H1 (cell line): ENCODE measurements around the gene BAD. TPM values are rescaled to one million over a fixed set of nuclear protein-coding genes. Genes with fewer than 3 reads are reported as not detected.

Source experiments
- CTCF ChIA-PET: fragments of 300-600 bp; sonication (Branson Sonifier 250); formaldehyde crosslinking; loops from one replicate; lab custom pipeline; 2021; ENCODE audit not compliant: partially characterized antibody; lab: Charles Lee
- POLR2A ChIA-PET: fragments of 300-600 bp; sonication (Branson Sonifier 250); formaldehyde crosslinking; loops from one replicate; lab custom pipeline; 2021; ENCODE audit warnings: inconsistent platforms; ENCODE audit not compliant: partially characterized antibody; lab: Charles Lee
- DNase-seq, 2 experiments: peaks; one replicate each; pipeline versions ENCODE4 v3.0.0 to v3.0.0-alpha.2; 2010 to 2022; ENCODE audit warnings: low spot score in 2 of 2, low read depth in 1 of 2, mixed read lengths in 1 of 2
- FAIRE-seq: peaks from 2 replicates; lab custom pipeline; 2011; peaks lifted over from hg19 to GRCh38; lab: Jason Lieb, UNC
- H2AFZ ChIP-seq: 2 replicates; pipeline ENCODE4 v1.8.1; 2012; ENCODE audit warnings: low read length, inconsistent platforms
- H2AK5ac ChIP-seq: 2 replicates; pipeline ENCODE4 v1.6.1; 2013; ENCODE audit warnings: low read depth, low read length
- H2BK120ac ChIP-seq: replicated peaks from 2 replicates; pipeline ENCODE3; 2013; ENCODE audit warnings: low read depth, low read length, inconsistent platforms
- H2BK12ac ChIP-seq: 2 replicates; pipeline ENCODE4 v1.6.1; 2013; ENCODE audit warnings: low read depth, low read length
- H2BK15ac ChIP-seq: 2 replicates; pipeline ENCODE4 v1.6.1; 2013; ENCODE audit warnings: low read length
- H2BK20ac ChIP-seq: 2 replicates; pipeline ENCODE4 v1.6.1; 2013; ENCODE audit warnings: low read length
- H2BK5ac ChIP-seq: 2 replicates; pipeline ENCODE4 v1.6.1; 2013; ENCODE audit warnings: low read depth, low read length
- H3K14ac ChIP-seq: 2 replicates; pipeline ENCODE4 v1.6.1; 2013; ENCODE audit warnings: inconsistent platforms; ENCODE audit not compliant: insufficient read length
- H3K18ac ChIP-seq: 2 replicates; pipeline ENCODE4 v1.6.1; 2013; ENCODE audit warnings: low read length; ENCODE audit errors: extremely low read depth
- H3K23ac ChIP-seq: 2 replicates; pipeline ENCODE4 v1.6.1; 2013; ENCODE audit warnings: inconsistent platforms; ENCODE audit not compliant: insufficient read length
- H3K23me2 ChIP-seq: 2 replicates; pipeline ENCODE4 v1.6.1; 2013; ENCODE audit warnings: low read depth, low read length
- H3K27ac ChIP-seq: 2 replicates; pipeline ENCODE4 v1.6.1; 2011; ENCODE audit warnings: low read depth, low read length, inconsistent platforms
- H3K27me3 ChIP-seq, 4 experiments: replicated peaks in 1 of 4; 1 replicate in 1 of 4; 2 replicates in 3 of 4; pipeline versions ENCODE4 v1.6.1 to v1.8.1; 2011 to 2013; ENCODE audit warnings: low read length in 3 of 4, mild to moderate bottlenecking in 3 of 4, inconsistent platforms in 2 of 4, mixed read lengths in 2 of 4, moderate library complexity in 1 of 4; ENCODE audit not compliant: control insufficient read depth in 3 of 4, insufficient read depth in 3 of 4; ENCODE audit errors: extremely low read depth in 1 of 4
- H3K36me3 ChIP-seq, 4 experiments: 2 replicates each; pipeline versions ENCODE4 v1.6.1 to v1.8.1; 2011 to 2013; ENCODE audit warnings: mild to moderate bottlenecking in 4 of 4, low read length in 3 of 4, moderate library complexity in 2 of 4, control low read depth in 1 of 4, inconsistent platforms in 1 of 4; ENCODE audit not compliant: insufficient read depth in 4 of 4, control insufficient read depth in 2 of 4
- H3K4ac ChIP-seq: replicated peaks from 2 replicates; pipeline ENCODE3; 2013; ENCODE audit warnings: low read length, low read depth, mixed read lengths, inconsistent platforms; ENCODE audit not compliant: insufficient read length
- H3K4me1 ChIP-seq, 4 experiments: replicated peaks in 1 of 4; 1 replicate in 1 of 4; 2 replicates in 3 of 4; pipeline versions ENCODE4 v1.6.1 to v1.8.1; 2011 to 2013; ENCODE audit warnings: low read length in 3 of 4, inconsistent platforms in 2 of 4, mixed read lengths in 1 of 4; ENCODE audit not compliant: insufficient read depth in 4 of 4, control insufficient read depth in 3 of 4
- H3K4me2 ChIP-seq, 2 experiments: 2 replicates each; pipeline versions ENCODE4 v1.6.1 to v1.8.1; 2011 to 2013; ENCODE audit warnings: low read depth in 2 of 2, low read length in 2 of 2, control low read depth in 1 of 2, inconsistent platforms in 1 of 2, mild to moderate bottlenecking in 1 of 2; ENCODE audit not compliant: insufficient read depth in 1 of 2
- H3K4me3 ChIP-seq, 4 experiments: fragments of 200-600, 300-600 bp in 1 of 4; sonication (generic), shearing (Covaris generic), sonication (Bioruptor Twin) in 1 of 4; 2 replicates each; pipeline versions ENCODE4 v1.5.1 to v1.8.1; 2011 to 2016; ENCODE audit warnings: low read length in 4 of 4, low read depth in 3 of 4, control low read depth in 2 of 4, inconsistent platforms in 2 of 4, mild to moderate bottlenecking in 2 of 4, mixed read lengths in 1 of 4, moderate library complexity in 1 of 4; ENCODE audit not compliant: insufficient read depth in 2 of 4; ENCODE audit errors: extremely low read depth in 1 of 4
- H3K56ac ChIP-seq: replicated peaks from 2 replicates; pipeline ENCODE3; 2013; ENCODE audit warnings: low read depth, mild to moderate bottlenecking, mixed read lengths, low read length, inconsistent platforms; ENCODE audit not compliant: insufficient read length
- H3K79me1 ChIP-seq: 2 replicates; pipeline ENCODE4 v1.6.1; 2013; ENCODE audit warnings: low read depth, low read length, control low read depth
- H3K79me2 ChIP-seq, 2 experiments: 2 replicates each; pipeline versions ENCODE4 v1.6.1 to v1.8.1; 2012 to 2013; ENCODE audit warnings: low read length in 2 of 2, mild to moderate bottlenecking in 2 of 2, inconsistent platforms in 1 of 2; ENCODE audit not compliant: insufficient read depth in 2 of 2, control insufficient read depth in 1 of 2
- H3K9ac ChIP-seq, 4 experiments: replicated peaks in 1 of 4; 1 replicate in 1 of 4; 2 replicates in 3 of 4; pipeline versions ENCODE4 v1.6.1 to v1.8.1; 2011 to 2013; ENCODE audit warnings: low read depth in 3 of 4, low read length in 3 of 4, control low read depth in 2 of 4, mild to moderate bottlenecking in 2 of 4, moderate library complexity in 2 of 4, inconsistent platforms in 1 of 4; ENCODE audit errors: extremely low read depth in 1 of 4
- H3K9me3 ChIP-seq, 2 experiments: 2 replicates each; pipeline versions ENCODE4 v1.6.1 to v1.8.1; 2012 to 2013; ENCODE audit warnings: mild to moderate bottlenecking in 2 of 2, moderate library complexity in 2 of 2, control low read depth in 1 of 2, inconsistent platforms in 1 of 2, low read depth in 1 of 2, low read length in 1 of 2, mixed read lengths in 1 of 2; ENCODE audit not compliant: insufficient read depth in 2 of 2
- H4K20me1 ChIP-seq, 2 experiments: replicated peaks in 1 of 2; 2 replicates each; pipeline versions ENCODE3 to v1.8.1; 2011 to 2013; ENCODE audit warnings: inconsistent platforms in 2 of 2, low read length in 2 of 2, mild to moderate bottlenecking in 1 of 2; ENCODE audit not compliant: insufficient read depth in 2 of 2, control insufficient read depth in 1 of 2
- H4K5ac ChIP-seq: 2 replicates; pipeline ENCODE4 v1.6.1; 2013; ENCODE audit warnings: low read length, low read depth, mixed read lengths, inconsistent platforms; ENCODE audit not compliant: insufficient read length
- H4K8ac ChIP-seq: 2 replicates; pipeline ENCODE4 v1.8.0; 2013; ENCODE audit warnings: mild to moderate bottlenecking, moderate library complexity, low read length, inconsistent platforms; ENCODE audit not compliant: insufficient read depth; ENCODE audit errors: extremely low read depth
- H4K91ac ChIP-seq: replicated peaks from 2 replicates; pipeline ENCODE3; 2013; ENCODE audit warnings: low read length, mixed read lengths, inconsistent platforms; ENCODE audit not compliant: insufficient read length
- ATF2 ChIP-seq: IDR thresholded peaks from 2 replicates; pipeline ENCODE4 v1.6.1; 2012; ENCODE audit warnings: low read length, inconsistent platforms
- CHD2 ChIP-seq: IDR thresholded peaks from 2 replicates; pipeline ENCODE4 v1.6.1; 2012; ENCODE audit warnings: low read length, improper control_type of control experiment
- CREB1 ChIP-seq: IDR thresholded peaks from 2 replicates; pipeline ENCODE4 v1.6.1; 2012; ENCODE audit warnings: inconsistent platforms
- MAFK ChIP-seq: IDR thresholded peaks from 2 replicates; pipeline ENCODE4 v1.6.1; 2012; ENCODE audit warnings: low read depth, mild to moderate bottlenecking, improper control_type of control experiment, low read length
- NRF1 ChIP-seq: IDR thresholded peaks from 2 replicates; pipeline ENCODE4 v1.6.1; 2011; ENCODE audit warnings: mild to moderate bottlenecking, low read depth, low read length, improper control_type of control experiment
- RBBP5 ChIP-seq: IDR thresholded peaks from 2 replicates; pipeline ENCODE4 v1.7.1; 2012; ENCODE audit warnings: low read depth, mild to moderate bottlenecking, inconsistent platforms, low read length, moderate library complexity, borderline replicate concordance
- RFX5 ChIP-seq: IDR thresholded peaks from 2 replicates; pipeline ENCODE4 v1.6.1; 2011; ENCODE audit warnings: low read depth, low read length, improper control_type of control experiment, borderline replicate concordance
- RXRA ChIP-seq: IDR thresholded peaks from 2 replicates; pipeline ENCODE4 v1.6.1; 2011; ENCODE audit warnings: low read depth, mild to moderate bottlenecking, low read length, moderate library complexity; ENCODE audit not compliant: insufficient read depth
- SIN3A ChIP-seq, 2 experiments: IDR thresholded peaks in 1 of 2; conservative IDR thresholded peaks in 1 of 2; 2 replicates each; pipeline ENCODE4 v1.6.1; 2011 to 2012; ENCODE audit warnings: low read length in 2 of 2, improper control_type of control experiment in 1 of 2, low read depth in 1 of 2, mild to moderate bottlenecking in 1 of 2
- SP1 ChIP-seq: IDR thresholded peaks from 2 replicates; pipeline ENCODE4 v1.6.1; 2011; ENCODE audit warnings: low read depth, low read length
- SUZ12 ChIP-seq: fragments of 200-600 bp; sonication (generic); IDR thresholded peaks from 2 replicates; pipeline ENCODE4 v1.6.1; 2012; ENCODE audit warnings: mild to moderate bottlenecking, inconsistent platforms, low read length, moderate library complexity, mixed read lengths
- TAF7 ChIP-seq: optimal IDR thresholded peaks from 2 replicates; pipeline ENCODE3; 2011; ENCODE audit warnings: low read depth, mild to moderate bottlenecking, inconsistent platforms, low read length, moderate library complexity, borderline replicate concordance
- WGBS, 2 experiments: shearing (Covaris generic) in 1 of 2; methylation state at CpG; one replicate each; pipeline versions ENCODE4 v1.1.6 to v1.1.7; 2013 to 2015; ENCODE audit warnings: low lambda C conversion rate in 2 of 2, mixed read lengths in 2 of 2, inconsistent platforms in 1 of 2, low coverage in 1 of 2, missing lambda C conversion rate in 1 of 2; ENCODE audit not compliant: insufficient replicate concordance in 2 of 2, insufficient coverage in 1 of 2, insufficient read length in 1 of 2; ENCODE audit errors: extremely low coverage in 1 of 2, missing lambda C conversion rate in 1 of 2; 5-methylcytosine and 5-hydroxymethylcytosine counted together
- polyA plus RNA-seq, 7 experiments: library from polyadenylated mRNA; depleted of rRNA in 3 of 7; stranded (reverse) in 5 of 7; unstranded in 2 of 7; fragments of >200 nt in 5 of 7; fragments of 200-250 nt in 2 of 7; gene quantifications; 1 replicate in 5 of 7; 2 replicates in 1 of 7; 4 replicates in 1 of 7; pipeline versions ENCODE4 v1.2.1 to v1.2.3, GENCODE V29; 2011 to 2013; ENCODE audit warnings: missing spikeins in 2 of 7, mixed read lengths in 2 of 7
- total RNA-seq: library from RNA; stranded (reverse); fragmentation: NEBNext Ultra II Directional; extraction: Animal tissue kit (Norgen Biotek cat#: 25700); gene quantifications from 2 replicates; pipeline ENCODE4 v1.2.1, GENCODE V29; 2021

Gene BAD
- total and polyA plus RNA-seq, 2 of the 8 experiments (the other 6 are each of a cell fraction or from before 2014, with no cell fraction given), result 23.1 to 33.7 TPM

DNA sequence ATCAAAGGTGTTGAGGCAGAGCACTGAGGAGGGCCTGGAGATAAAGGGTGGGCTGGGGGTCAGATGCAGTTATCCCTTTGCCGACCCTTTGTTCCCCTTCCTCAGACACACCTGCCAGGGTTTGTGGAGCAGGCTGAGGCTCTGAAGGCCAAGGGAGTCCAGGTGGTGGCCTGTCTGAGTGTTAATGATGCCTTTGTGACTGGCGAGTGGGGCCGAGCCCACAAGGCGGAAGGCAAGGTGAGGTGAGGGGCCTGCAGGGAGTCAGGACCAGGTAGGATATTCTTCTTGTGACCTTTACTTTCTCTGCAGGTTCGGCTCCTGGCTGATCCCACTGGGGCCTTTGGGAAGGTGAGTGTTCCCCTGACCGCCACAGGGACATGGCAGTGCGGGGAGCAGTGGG is 36.1 kb upstream of the BAD start:
- H4K5ac ChIP-seq, result no peak overlapping the region
- no peak overlapping the region for H3K56ac ChIP-seq
- H2BK120ac ChIP-seq, result no peak overlapping the region
- no peak overlapping the region for H3K27ac ChIP-seq
- peaks cover 5% of the 10 kb centered on the region; the same call in 1 of the 2 replicates for H3K23me2 ChIP-seq
- ChIA-PET CTCF (interaction anchor here (1.8 to 20.8 kb wide), 2 partner anchors 17 to 20 kb away, joined by 4 to 614 read pairs; partner anchors contain the start of gene CCDC88B), POLR2A (interaction anchor here (0.6 to 6.6 kb wide), 4 partner anchors 9 to 24 kb away, joined by 3 to 38 read pairs (median 8); no protein-coding TSS in a partner anchor)
- no peak overlapping the region for H2BK5ac ChIP-seq
- H2AK5ac ChIP-seq, result no peak overlapping the region
- H3K9me3 ChIP-seq, result no peaks in the 10 kb centered on the region
- H3K27me3 ChIP-seq, result no peaks in the 10 kb centered on the region
- peaks cover 0 to 3% of the 10 kb centered on the region in 2 experiments for H4K20me1 ChIP-seq
- peaks cover 7% of the 10 kb centered on the region; the same call in 1 of the 2 replicates for H3K79me1 ChIP-seq
- no peak for DNase-seq
- no peak overlapping the region for H2AFZ ChIP-seq
- H3K9ac ChIP-seq, result no peak overlapping the region
- peaks cover 0 to 15% of the 10 kb centered on the region in 2 experiments; a peak in 1 of 4 replicates for H3K79me2 ChIP-seq
- 90% methylated on average over 7 of the region's 7 CpGs; no CpG with 5 or more reads in 1 of the 2 experiments for WGBS, 2 experiments
- no peak overlapping the region for H2BK20ac ChIP-seq
- no peak overlapping the region for H3K4ac ChIP-seq
- no peak overlapping the region for H3K4me2 ChIP-seq
- no peak overlapping the region for H4K91ac ChIP-seq
- H3K14ac ChIP-seq, result no peak overlapping the region
- FAIRE-seq, result no peak
- no peak overlapping the region for H3K18ac ChIP-seq
- H3K23ac ChIP-seq, result no peak overlapping the region
- peaks cover 1 to 13% (median 7%) of the 10 kb centered on the region in 4 experiments; a peak in 6 of 7 replicates for H3K4me1 ChIP-seq
- no peak overlapping the region for H2BK12ac ChIP-seq
- H3K36me3 ChIP-seq, result peaks cover under 1 to 20% (median 4%) of the 10 kb centered on the region in 4 experiments; a peak in 6 of 8 replicates
- no peak overlapping the region for H4K8ac ChIP-seq
- H2BK15ac ChIP-seq, result no peak overlapping the region
- no peak overlapping the region for H3K4me3 ChIP-seq
- no peak for TF ChIP-seq CHD2
- TF ChIP-seq ATF2, result no peak
- no peak for TF ChIP-seq RBBP5
- TF ChIP-seq SP1, result no peak
- TF ChIP-seq NRF1, result no peak
- no peak for TF ChIP-seq SUZ12
- TF ChIP-seq MAFK, result no peak
- TF ChIP-seq SIN3A (conservative IDR thresholded peaks at IDR 0.05 in 1 of 2, IDR thresholded peaks at IDR 0.05 in 1 of 2; ENCODE audit: low read depth in 1 of 2, low read length in 2 of 2), result no peak
- TF ChIP-seq TAF7, result no peak
- no peak for TF ChIP-seq RFX5
- TF ChIP-seq RXRA, result no peak
- no peak for TF ChIP-seq CREB1
